Thyroid gland (tissue), 4 donors: ENCODE results near the gene APMAP. TPM values are rescaled to one million over a fixed set of nuclear protein-coding genes. Genes with fewer than 3 reads are reported as not detected.

Source experiments
- DNase-seq, 2 donors: peaks; one replicate each; pipeline ENCODE4 v3.0.0-alpha.2; 2019
- H3K27ac ChIP-seq, 3 donors: fragments of 200-600 bp; sonication (generic); 1 replicate in 2 of 3; 2 replicates in 1 of 3; pipeline ENCODE4 v1.5.1; 2016 to 2019; ENCODE audit warnings: mild to moderate bottlenecking in 1 of 3, moderate library complexity in 1 of 3
- H3K27me3 ChIP-seq: fragments of 200-600 bp; sonication (generic); one replicate; pipeline ENCODE4 v1.5.1; 2019
- H3K36me3 ChIP-seq, 2 donors: fragments of 200-600 bp; sonication (generic); one replicate each; pipeline ENCODE4 v1.5.1; 2016 to 2019
- H3K4me1 ChIP-seq, 2 donors: fragments of 200-600 bp; sonication (generic); one replicate each; pipeline ENCODE4 v1.5.1; 2017 to 2019
- H3K4me3 ChIP-seq, 3 donors: fragments of 200-600 bp; sonication (generic); replicated peaks in 1 of 3; 1 replicate in 2 of 3; 2 replicates in 1 of 3; pipeline ENCODE4 v1.5.1; 2016; ENCODE audit warnings: mild to moderate bottlenecking in 1 of 3
- H3K9me3 ChIP-seq: fragments of 200-600 bp; sonication (generic); one replicate; pipeline ENCODE4 v1.5.1; 2017
- POLR2A ChIP-seq, 2 donors: fragments of 450-650 bp; IDR thresholded peaks; one replicate each; pipeline ENCODE4 v1.6.1; 2017; ENCODE audit warnings: antibody characterized with exemption in 2 of 2, mild to moderate bottlenecking in 2 of 2, moderate library complexity in 1 of 2
- whole genome bisulfite sequencing, 2 donors: methylation state at CpG; one replicate each; pipeline ENCODE4 v1.1.5; 2017; 5-methylcytosine and 5-hydroxymethylcytosine counted together
- intact Hi-C: fragments of 100-400 bp; cut with DNase I; formaldehyde crosslinking; loops from one replicate; pipeline ENCODE4 v1.15.1; 2023
- total RNA-seq, 4 donors: library from RNA; depleted of rRNA; stranded (reverse); fragments of >200 nt; gene quantifications; one replicate each; pipeline ENCODE4 v1.2.3, GENCODE V29; 2016
- TF ChIP-seq, protein P1 (sequence below), 6 experiments: fragments of 200-600 bp in 3 of 6; fragments of 450-650 bp in 3 of 6; sonication (generic) in 3 of 6; IDR thresholded peaks; one replicate each; pipeline ENCODE4 v1.5.1; 2016 to 2019; ENCODE audit warnings: antibody characterized with exemption in 6 of 6, mild to moderate bottlenecking in 2 of 6, inconsistent platforms in 1 of 6, moderate library complexity in 1 of 6

APMAP gene
- total RNA-seq, 4 donors from 2014 or later, result 171 to 205 (median 186) TPM

DNA sequence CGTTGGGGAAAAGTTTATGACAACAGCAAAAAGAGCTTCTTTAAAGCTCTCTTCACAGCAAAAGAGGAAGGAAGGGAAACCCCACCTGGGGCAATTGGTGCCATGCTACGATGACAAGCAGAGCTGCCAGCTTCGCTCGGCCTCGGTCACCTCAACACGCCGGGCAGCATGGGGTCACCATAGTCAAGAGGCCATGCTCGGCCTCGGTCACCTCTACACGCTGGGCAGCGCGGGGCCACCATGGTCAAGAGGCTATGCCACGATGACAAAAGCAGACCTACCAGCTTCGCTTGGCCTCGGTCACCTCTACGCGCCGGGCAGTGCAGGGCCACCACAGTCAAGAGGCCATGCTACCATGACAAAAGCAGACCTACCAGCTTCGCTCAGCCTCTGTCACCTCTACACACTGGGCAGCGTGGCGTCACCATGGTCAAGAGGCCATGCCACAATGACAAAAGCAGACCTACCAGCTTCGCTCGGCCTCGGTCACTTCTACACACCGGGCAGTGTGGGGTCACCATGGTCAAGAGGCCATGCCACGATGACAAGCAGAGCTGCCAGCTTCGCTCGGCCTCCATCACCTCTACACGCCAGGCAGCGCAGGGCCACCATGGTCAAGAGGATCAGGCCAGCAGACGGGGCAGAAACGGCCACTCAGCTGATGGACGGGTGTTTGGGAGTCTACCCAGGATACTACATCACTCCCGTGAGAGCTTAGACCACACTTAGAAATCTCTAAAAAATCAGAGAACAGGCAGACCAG is 12.1 kb downstream of the APMAP start:
- Histone ChIP-seq H3K4me1 (peaks cover 25 to 53% of the 10 kb centered on the region in 2 donors), H3K4me3 (no peak overlapping the region), H3K27ac (no peak overlapping the region), H3K9me3 (no peaks in the 10 kb centered on the region), H3K36me3 (peaks cover 7 to 12% of the 10 kb centered on the region in 2 donors), H3K27me3 (no peaks in the 10 kb centered on the region)
- no peak for DNase-seq
- no peak for TF ChIP-seq POLR2A (IDR thresholded peaks at IDR 0.05)
- TF ChIP-seq, protein P1, sequence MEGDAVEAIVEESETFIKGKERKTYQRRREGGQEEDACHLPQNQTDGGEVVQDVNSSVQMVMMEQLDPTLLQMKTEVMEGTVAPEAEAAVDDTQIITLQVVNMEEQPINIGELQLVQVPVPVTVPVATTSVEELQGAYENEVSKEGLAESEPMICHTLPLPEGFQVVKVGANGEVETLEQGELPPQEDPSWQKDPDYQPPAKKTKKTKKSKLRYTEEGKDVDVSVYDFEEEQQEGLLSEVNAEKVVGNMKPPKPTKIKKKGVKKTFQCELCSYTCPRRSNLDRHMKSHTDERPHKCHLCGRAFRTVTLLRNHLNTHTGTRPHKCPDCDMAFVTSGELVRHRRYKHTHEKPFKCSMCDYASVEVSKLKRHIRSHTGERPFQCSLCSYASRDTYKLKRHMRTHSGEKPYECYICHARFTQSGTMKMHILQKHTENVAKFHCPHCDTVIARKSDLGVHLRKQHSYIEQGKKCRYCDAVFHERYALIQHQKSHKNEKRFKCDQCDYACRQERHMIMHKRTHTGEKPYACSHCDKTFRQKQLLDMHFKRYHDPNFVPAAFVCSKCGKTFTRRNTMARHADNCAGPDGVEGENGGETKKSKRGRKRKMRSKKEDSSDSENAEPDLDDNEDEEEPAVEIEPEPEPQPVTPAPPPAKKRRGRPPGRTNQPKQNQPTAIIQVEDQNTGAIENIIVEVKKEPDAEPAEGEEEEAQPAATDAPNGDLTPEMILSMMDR (IDR thresholded peaks at IDR 0.05), result no peak
- 96 to 98% methylated on average over 24 to 26 of the region's 34 CpGs for WGBS, 2 donors
- intact Hi-C loops, result loop anchor here (10.0 kb wide), 1 partner anchor 46 kb away; no protein-coding TSS in a partner anchor

DNA sequence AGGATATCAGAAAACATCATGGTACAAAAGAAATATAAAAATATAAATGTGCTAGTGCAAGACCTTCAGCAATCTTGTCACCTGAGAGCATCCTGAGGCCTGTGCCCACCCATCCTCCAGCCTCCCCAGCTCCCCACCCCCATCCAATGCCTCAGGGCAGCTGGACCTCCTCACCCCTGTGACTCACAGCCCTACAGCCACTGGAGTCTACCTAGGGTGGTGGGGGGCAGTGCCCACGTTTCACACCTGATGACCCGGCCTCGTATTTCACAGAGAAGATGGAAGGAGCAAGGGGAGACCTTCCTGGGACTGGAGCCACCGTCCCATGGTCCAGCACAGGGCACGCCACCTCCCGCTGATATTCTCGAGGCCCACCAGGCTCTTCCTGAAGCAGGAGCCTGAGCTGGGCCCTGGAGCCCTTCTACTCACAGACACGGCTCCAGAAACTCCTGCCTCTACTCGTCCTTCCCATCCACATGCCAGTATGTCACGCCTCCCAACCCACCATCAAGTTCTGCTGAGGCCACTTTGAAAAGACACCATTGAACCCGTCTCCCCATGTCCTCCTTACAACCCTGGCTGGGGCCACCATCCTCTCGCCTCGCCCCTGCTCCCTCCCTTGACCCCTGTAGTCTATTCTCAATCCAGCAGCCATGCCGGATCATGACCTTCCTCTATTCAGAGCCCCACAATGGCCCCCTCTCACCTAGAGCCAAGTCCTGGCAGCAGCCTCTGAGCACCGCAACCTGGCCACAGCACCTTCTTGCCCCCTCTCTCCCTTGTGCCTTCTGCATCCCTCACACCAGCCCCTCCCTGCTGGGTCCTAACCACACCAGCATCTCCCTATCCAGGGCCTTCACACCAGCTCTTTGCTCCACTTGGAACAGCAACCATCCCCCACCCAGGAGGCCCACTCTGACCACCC is 13.3 kb downstream of the APMAP start:
- H3K4me3 ChIP-seq, result no peak overlapping the region
- no peak overlapping the region for H3K27ac ChIP-seq
- WGBS, 2 donors, result 92 to 95% methylated on average over 15 of the region's 15 CpGs
- H3K4me1 ChIP-seq, result peaks cover 14 to 41% of the 10 kb centered on the region in 2 donors
- no peaks in the 10 kb centered on the region for H3K27me3 ChIP-seq
- H3K9me3 ChIP-seq, result no peaks in the 10 kb centered on the region
- no peak for DNase-seq
- TF ChIP-seq, protein P1 (IDR thresholded peaks at IDR 0.05), result no peak
- TF ChIP-seq POLR2A (IDR thresholded peaks at IDR 0.05), result no peak
- peaks cover 12 to 14% of the 10 kb centered on the region in 2 donors for H3K36me3 ChIP-seq
- intact Hi-C loops, result no loop called here

DNA sequence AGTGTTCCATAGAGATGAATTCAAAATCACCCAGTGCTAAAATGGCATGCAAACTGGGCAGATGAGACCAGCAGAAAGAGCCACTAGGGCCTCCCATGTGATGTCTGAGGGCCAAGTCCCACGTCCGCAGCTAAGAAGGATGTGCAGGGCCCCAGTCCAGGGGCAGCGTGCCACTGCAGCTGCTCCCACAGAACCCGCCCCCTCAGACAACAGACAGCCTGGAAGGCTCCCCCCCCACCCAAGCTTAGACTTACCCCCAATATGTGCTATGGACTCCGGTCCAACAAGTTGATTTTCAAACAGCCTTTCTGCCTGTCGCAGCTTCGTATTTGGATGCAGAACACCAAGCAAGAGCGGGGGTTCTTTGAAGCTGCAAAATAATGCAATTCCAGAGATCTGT is 14.0 kb downstream of the APMAP start:
- intact Hi-C loops, result no loop called here
- no peak for DNase-seq
- peaks cover 9 to 33% of the 10 kb centered on the region in 2 donors for H3K4me1 ChIP-seq
- no peak overlapping the region for H3K4me3 ChIP-seq
- no peak overlapping the region for H3K27ac ChIP-seq
- H3K27me3 ChIP-seq, result no peaks in the 10 kb centered on the region
- no peaks in the 10 kb centered on the region for H3K9me3 ChIP-seq
- TF ChIP-seq, protein P1 (IDR thresholded peaks at IDR 0.05), result no peak
- TF ChIP-seq POLR2A (IDR thresholded peaks at IDR 0.05), result no peak
- 89 to 91% methylated on average over 6 to 8 of the region's 8 CpGs for WGBS, 2 donors
- peaks cover 12 to 16% of the 10 kb centered on the region in 2 donors for H3K36me3 ChIP-seq

DNA sequence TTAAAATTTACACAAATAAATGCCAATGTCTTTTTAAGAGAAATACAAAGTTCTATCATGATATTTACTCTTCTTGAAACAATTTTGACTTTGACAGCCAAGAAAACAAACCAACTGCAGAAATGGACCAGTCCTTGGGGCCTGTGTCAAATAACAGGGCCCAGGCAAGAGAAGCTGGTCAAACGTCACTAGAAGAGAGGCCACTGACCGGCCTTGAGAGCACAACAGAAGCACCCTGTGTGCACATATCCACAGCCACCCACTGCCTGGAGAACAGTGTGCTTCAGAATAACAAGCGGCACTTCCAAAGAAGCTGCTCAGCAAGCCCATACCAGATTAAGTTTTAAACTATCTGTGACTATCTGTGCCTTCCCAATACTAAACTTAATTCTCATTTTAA is 14.8 kb downstream of the APMAP start:
- WGBS, 2 donors, result 68 to 73% methylated on average over 3 of the region's 3 CpGs
- no peak for TF ChIP-seq POLR2A (IDR thresholded peaks at IDR 0.05)
- TF ChIP-seq, protein P1 (IDR thresholded peaks at IDR 0.05), result no peak
- H3K36me3 ChIP-seq, result peaks cover 18 to 22% of the 10 kb centered on the region in 2 donors
- peak overlapping the region in 2 of 3 donors; percentile 26 to 37 for H3K27ac ChIP-seq
- no peaks in the 10 kb centered on the region for H3K9me3 ChIP-seq
- no peaks in the 10 kb centered on the region for H3K27me3 ChIP-seq
- intact Hi-C loops, result no loop called here
- peaks cover 4 to 26% of the 10 kb centered on the region in 2 donors for H3K4me1 ChIP-seq
- H3K4me3 ChIP-seq, result no peak overlapping the region
- peak in 1 of 2 donors; percentile 39 for DNase-seq
